Measurements from ENCODE around the gene MSI2. TPM values are rescaled to one million over a fixed set of nuclear protein-coding genes. Genes with fewer than 3 reads are reported as not detected.

The MSI2 gene
- total RNA-seq, 1 donor from 2014 or later, result 140 TPM

DNA sequence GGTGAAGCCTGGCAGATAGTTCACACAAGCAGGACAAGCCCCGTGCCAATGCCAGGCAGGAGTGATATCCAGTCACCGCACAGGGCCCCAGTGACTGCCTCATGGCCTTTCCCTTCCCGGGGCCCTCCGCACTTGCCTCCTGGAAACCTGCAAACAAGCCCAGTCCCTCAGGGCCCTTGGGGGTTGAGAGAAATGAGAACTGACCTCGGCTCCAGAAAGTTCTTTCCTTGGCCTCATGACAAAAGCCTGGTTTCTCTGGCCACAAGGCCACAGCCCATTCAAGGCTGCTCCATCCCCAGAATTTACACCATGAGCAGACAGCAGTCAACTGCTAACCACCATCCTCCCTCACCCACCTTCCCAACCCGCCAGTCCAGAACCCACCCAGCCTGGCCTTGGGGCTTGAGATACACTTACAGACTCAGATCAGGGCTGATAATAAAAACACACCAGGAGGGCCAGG lies 411.2 kb downstream of the MSI2 start:
- no peak for DNase-seq (ENCODE audit: low read depth, low spot score)
- peaks cover 60% of the 10 kb centered on the region for H3K4me1 Mint-ChIP-seq

DNA sequence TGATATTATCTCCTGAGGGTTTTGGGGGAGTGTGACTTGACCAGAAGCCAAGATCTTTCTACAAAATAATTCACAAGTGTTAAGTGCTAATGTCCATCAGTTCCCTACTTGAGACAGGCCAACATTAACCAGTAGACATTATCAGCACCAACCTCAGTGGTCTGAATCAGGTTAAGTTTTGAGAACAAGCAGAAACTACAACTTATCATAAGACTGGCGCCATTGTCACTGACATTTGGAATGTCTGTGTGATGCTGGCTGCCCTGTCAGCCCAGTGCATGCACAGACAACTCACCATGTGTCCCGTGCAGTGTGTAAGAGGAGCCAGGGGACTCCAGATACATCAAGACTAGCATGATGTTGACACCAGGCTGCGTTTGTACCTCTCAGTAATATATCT lies 412.0 kb downstream of the MSI2 start:
- H3K27me3 Mint-ChIP-seq (ENCODE audit: low read depth), result no peaks in the 10 kb centered on the region
- no peak overlapping the region for H3K27ac Mint-ChIP-seq (ENCODE audit: unreplicated experiment)
- DNase-seq (ENCODE audit: low read depth, low spot score), result no peak
- TF ChIP-seq, protein P1, sequence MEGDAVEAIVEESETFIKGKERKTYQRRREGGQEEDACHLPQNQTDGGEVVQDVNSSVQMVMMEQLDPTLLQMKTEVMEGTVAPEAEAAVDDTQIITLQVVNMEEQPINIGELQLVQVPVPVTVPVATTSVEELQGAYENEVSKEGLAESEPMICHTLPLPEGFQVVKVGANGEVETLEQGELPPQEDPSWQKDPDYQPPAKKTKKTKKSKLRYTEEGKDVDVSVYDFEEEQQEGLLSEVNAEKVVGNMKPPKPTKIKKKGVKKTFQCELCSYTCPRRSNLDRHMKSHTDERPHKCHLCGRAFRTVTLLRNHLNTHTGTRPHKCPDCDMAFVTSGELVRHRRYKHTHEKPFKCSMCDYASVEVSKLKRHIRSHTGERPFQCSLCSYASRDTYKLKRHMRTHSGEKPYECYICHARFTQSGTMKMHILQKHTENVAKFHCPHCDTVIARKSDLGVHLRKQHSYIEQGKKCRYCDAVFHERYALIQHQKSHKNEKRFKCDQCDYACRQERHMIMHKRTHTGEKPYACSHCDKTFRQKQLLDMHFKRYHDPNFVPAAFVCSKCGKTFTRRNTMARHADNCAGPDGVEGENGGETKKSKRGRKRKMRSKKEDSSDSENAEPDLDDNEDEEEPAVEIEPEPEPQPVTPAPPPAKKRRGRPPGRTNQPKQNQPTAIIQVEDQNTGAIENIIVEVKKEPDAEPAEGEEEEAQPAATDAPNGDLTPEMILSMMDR (conservative IDR thresholded peaks at IDR 0.05), result no peak
- no peaks in the 10 kb centered on the region for H3K9me3 Mint-ChIP-seq
- no peak overlapping the region for H3K4me3 Mint-ChIP-seq
- no peaks in the 10 kb centered on the region for H3K36me3 Mint-ChIP-seq (ENCODE audit: low read depth)
- H3K4me1 Mint-ChIP-seq, result peaks cover 60% of the 10 kb centered on the region

More for the DNA sequence above, 411.2 kb downstream of the MSI2 start:
- Mint-ChIP-seq H3K36me3 (ENCODE audit: low read depth) (no peaks in the 10 kb centered on the region), H3K9me3 (no peaks in the 10 kb centered on the region), H3K27ac (ENCODE audit: unreplicated experiment) (peak overlapping the region; percentile 81), H3K4me3 (no peak overlapping the region), H3K27me3 (ENCODE audit: low read depth) (no peaks in the 10 kb centered on the region)
- TF ChIP-seq, protein P1 (conservative IDR thresholded peaks at IDR 0.05), result no peak

DNA sequence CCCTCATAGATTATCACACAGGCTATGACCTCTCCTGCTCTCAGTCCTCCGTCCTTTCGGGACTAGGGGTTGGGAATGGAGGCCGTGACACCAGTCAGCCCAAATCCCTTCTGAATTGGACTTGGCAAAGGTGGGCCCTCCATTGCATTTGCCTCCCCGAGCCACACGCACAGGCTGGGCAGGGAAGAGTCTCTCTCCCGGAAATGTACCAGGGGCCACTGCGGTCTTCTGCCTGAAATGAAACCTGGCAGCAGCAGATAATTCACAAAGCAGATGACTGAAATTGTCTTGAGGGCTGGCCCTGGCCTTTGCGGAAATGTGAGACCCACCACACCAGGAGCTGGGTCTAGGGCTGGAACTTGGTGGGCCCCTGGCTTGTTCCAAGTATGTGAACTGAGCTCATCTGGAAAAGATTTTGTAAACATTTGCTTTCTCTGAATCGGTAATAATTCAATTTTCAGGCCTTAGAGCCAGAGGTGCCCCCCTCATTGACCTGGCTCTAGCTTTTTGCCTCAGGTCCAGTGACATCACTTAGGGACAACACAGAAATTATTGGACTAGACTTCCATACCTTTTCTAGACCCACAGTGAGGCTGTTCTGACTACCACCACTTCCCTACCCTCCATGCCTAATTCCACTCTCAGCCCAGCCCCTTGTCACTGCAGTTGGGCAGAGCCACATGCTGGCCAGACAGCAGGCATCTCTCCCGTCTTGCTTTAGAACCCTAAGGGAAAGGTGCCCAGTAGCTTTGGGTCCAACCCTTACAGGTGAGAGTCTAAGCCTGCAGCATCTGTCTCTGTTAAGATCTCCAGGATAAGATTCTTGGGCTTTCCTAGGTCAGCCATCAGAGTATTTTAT lies 413.6 kb downstream of the MSI2 start:
- no peak overlapping the region for H3K4me3 Mint-ChIP-seq
- TF ChIP-seq, protein P1 (conservative IDR thresholded peaks at IDR 0.05), result no peak
- H3K9me3 Mint-ChIP-seq, result no peaks in the 10 kb centered on the region
- no peak for DNase-seq (ENCODE audit: low read depth, low spot score)
- H3K4me1 Mint-ChIP-seq, result peaks cover 50% of the 10 kb centered on the region
- no peaks in the 10 kb centered on the region for H3K27me3 Mint-ChIP-seq (ENCODE audit: low read depth)
- H3K27ac Mint-ChIP-seq (ENCODE audit: unreplicated experiment), result no peak overlapping the region
- H3K36me3 Mint-ChIP-seq (ENCODE audit: low read depth), result no peaks in the 10 kb centered on the region

DNA sequence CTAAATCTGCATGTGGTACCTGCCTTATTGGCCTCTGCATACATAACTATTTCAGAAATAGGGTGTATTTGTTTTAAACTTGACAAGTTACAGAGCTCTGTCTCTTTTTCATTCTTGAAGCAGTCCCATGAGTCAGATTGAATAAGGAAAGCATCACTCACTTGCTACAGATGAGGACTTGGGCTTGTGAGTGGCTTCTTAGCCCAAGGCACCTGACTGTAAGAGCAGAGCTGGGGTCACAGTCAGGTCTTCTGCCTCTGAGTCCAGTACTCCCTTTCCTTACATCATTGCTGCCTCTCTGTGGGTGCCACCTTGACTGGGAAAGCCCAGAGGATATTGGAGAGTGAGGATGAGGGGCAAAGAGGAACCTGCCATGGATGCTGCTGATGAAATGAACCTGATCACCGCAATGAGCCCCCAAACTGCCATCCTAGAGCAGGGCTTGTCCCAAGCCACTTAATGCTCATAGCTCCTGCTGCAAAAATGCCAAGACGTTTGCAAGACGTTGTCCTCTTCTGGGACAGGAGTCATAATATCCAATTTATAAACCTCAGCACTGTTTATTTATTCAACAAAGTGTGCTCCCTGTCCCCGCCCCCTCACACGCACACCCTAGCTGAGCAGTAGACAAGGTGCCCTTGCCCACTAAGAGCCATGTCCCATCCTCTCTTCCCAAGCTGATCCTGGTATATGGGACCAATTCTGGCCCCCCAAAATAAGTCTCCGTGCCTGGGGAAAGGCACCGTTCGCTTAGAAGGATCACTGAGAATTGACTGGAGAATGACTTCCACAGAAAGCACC lies 414.6 kb downstream of the MSI2 start:
- H3K4me3 Mint-ChIP-seq, result no peak overlapping the region
- H3K4me1 Mint-ChIP-seq, result peaks cover 45% of the 10 kb centered on the region

More for the DNA sequence above, 414.6 kb downstream of the MSI2 start:
- no peak for DNase-seq (ENCODE audit: low read depth, low spot score)
- H3K36me3 Mint-ChIP-seq (ENCODE audit: low read depth), result no peaks in the 10 kb centered on the region
- no peak overlapping the region for H3K27ac Mint-ChIP-seq (ENCODE audit: unreplicated experiment)
- H3K9me3 Mint-ChIP-seq, result no peaks in the 10 kb centered on the region
- TF ChIP-seq, protein P1 (conservative IDR thresholded peaks at IDR 0.05), result no peak
- no peaks in the 10 kb centered on the region for H3K27me3 Mint-ChIP-seq (ENCODE audit: low read depth)

Data from neural crest cell (in vitro differentiated cells).